HCT116 (cell line): ENCODE results near the gene C22orf39. TPM values are rescaled to one million over a fixed set of nuclear protein-coding genes. Genes with fewer than 3 reads are reported as not detected.
A peak's percentile ranks its signal among the peaks of the same experiment; 100 is the strongest.

ENCODE experiments used
- ATAC-seq: fragments of 200-7000 bp; cut with Tn5 transposase; 2 replicates; pipeline ENCODE4 v1.9.1; 2020; ENCODE audit warnings: mild to moderate bottlenecking, moderate library complexity
- BruUV-seq: library from RNA; stranded (reverse); fragments of 400-500 nt; replicated peaks from 2 replicates; lab custom pipeline; 2021; lab: Mats Ljungman, UMichigan
- CTCF ChIA-PET: fragments of 300-600 bp; sonication (Branson Sonifier 250); formaldehyde crosslinking; loops from one replicate; lab custom pipeline; 2021; ENCODE audit warnings: antibody characterized with exemption; lab: Charles Lee
- POLR2A ChIA-PET: fragments of 300-600, 350-600 bp; sonication (Branson Sonifier 250); formaldehyde crosslinking; loops from one replicate; lab custom pipeline; 2021; ENCODE audit warnings: antibody characterized with exemption; lab: Charles Lee
- RAD21 ChIA-PET, 2 experiments: fragments of 300-600 bp; sonication (Branson Sonifier 250); formaldehyde crosslinking; loops; one replicate each; lab custom pipeline; 2023; ENCODE audit warnings: low total read pairs in 2 of 2; ENCODE audit not compliant: uncharacterized antibody in 2 of 2, unreplicated experiment in 2 of 2, low non-redundant PET in 1 of 2; lab: Charles Lee
- DNase-seq: peaks from one replicate; pipeline ENCODE4 v3.0.0-alpha.2; 2010; ENCODE audit warnings: low read depth, low spot score
- H2AFZ ChIP-seq: fragments of 200-600 bp; shearing (Covaris generic), sonication (generic); 2 replicates; pipeline ENCODE4 v1.6.1; 2017; ENCODE audit warnings: low read depth, mixed run types, mixed read lengths, antibody characterized with exemption, low read length; ENCODE audit not compliant: poor library complexity, severe bottlenecking
- H3K27ac ChIP-seq: 2 replicates; pipeline ENCODE4 v1.5.1; 2012; ENCODE audit warnings: low read depth, low read length
- H3K27me3 ChIP-seq: fragments of 200-600 bp; sonication (generic); 2 replicates; pipeline ENCODE4 v1.6.1; 2016; ENCODE audit warnings: mixed run types, low read length, mixed read lengths; ENCODE audit not compliant: insufficient read depth
- H3K36me3 ChIP-seq, 2 experiments: fragments of 200-500 bp in 1 of 2; fragments of 200-600 bp in 1 of 2; sonication (Bioruptor generic) in 1 of 2; sonication (generic) in 1 of 2; 2 replicates each; pipeline versions ENCODE4 v1.5.1 to v1.6.1; 2014 to 2016; ENCODE audit warnings: low read length in 2 of 2, inconsistent platforms in 1 of 2, mixed read lengths in 1 of 2, mixed run types in 1 of 2; ENCODE audit not compliant: insufficient read depth in 2 of 2, control insufficient read depth in 1 of 2
- H3K4me1 ChIP-seq, 2 experiments: fragments of 200-600 bp in 1 of 2; sonication (generic) in 1 of 2; 2 replicates each; pipeline versions ENCODE4 v1.5.1 to v1.6.1; 2012 to 2017; ENCODE audit warnings: low read length in 2 of 2, inconsistent platforms in 1 of 2, mild to moderate bottlenecking in 1 of 2, mixed read lengths in 1 of 2, mixed run types in 1 of 2, moderate library complexity in 1 of 2; ENCODE audit not compliant: insufficient read depth in 2 of 2, control insufficient read depth in 1 of 2
- H3K4me2 ChIP-seq: fragments of 200-600 bp; sonication (generic); 2 replicates; pipeline ENCODE4 v1.6.1; 2017; ENCODE audit warnings: mixed run types, low read length, mixed read lengths
- H3K4me3 ChIP-seq, 2 experiments: fragments of 200-600 bp in 1 of 2; sonication (generic) in 1 of 2; replicated peaks in 1 of 2; 2 replicates each; pipeline ENCODE4 v1.5.1; 2011 to 2016; ENCODE audit warnings: low read length in 2 of 2, control low read depth in 1 of 2, low read depth in 1 of 2, mild to moderate bottlenecking in 1 of 2, mixed read lengths in 1 of 2, mixed run types in 1 of 2
- H3K79me2 ChIP-seq: fragments of 200-600 bp; sonication (generic); 2 replicates; pipeline ENCODE4 v1.6.1; 2017; ENCODE audit warnings: mild to moderate bottlenecking, mixed run types, low read length, moderate library complexity, mixed read lengths; ENCODE audit not compliant: insufficient read depth
- H3K9ac ChIP-seq: fragments of 200-600 bp; sonication (generic); 2 replicates; pipeline ENCODE4 v1.6.1; 2016; ENCODE audit warnings: low read length, mixed read lengths
- H3K9me2 ChIP-seq: fragments of 200-600 bp; sonication (generic), shearing (Covaris generic); 2 replicates; pipeline ENCODE4 v1.6.1; 2017; ENCODE audit warnings: mixed run types, mild to moderate bottlenecking, moderate library complexity; ENCODE audit not compliant: insufficient read depth
- H3K9me3 ChIP-seq, 2 experiments: fragments of 200-500 bp in 1 of 2; fragments of 200-600 bp in 1 of 2; sonication (Bioruptor generic) in 1 of 2; sonication (generic) in 1 of 2; 2 replicates each; pipeline ENCODE4 v1.6.1; 2014 to 2017; ENCODE audit warnings: low read length in 2 of 2, mixed read lengths in 2 of 2, inconsistent platforms in 1 of 2, low read depth in 1 of 2, mild to moderate bottlenecking in 1 of 2, mixed run types in 1 of 2, moderate library complexity in 1 of 2; ENCODE audit not compliant: control insufficient read depth in 1 of 2, insufficient read depth in 1 of 2
- H4K20me1 ChIP-seq: fragments of 200-600 bp; sonication (generic), shearing (Covaris generic); 2 replicates; pipeline ENCODE4 v1.6.1; 2017; ENCODE audit warnings: mixed run types, mild to moderate bottlenecking, moderate library complexity; ENCODE audit not compliant: insufficient read depth
- ELF1 ChIP-seq: IDR thresholded peaks from 2 replicates; pipeline ENCODE4 v1.6.1; 2012; ENCODE audit warnings: low read depth, borderline replicate concordance
- EZH2 ChIP-seq: fragments of 200-600 bp; sonication (generic); IDR thresholded peaks from 2 replicates; pipeline ENCODE4 v1.6.1; 2017; ENCODE audit warnings: antibody characterized with exemption, mixed run types
- FOSL1 ChIP-seq: IDR thresholded peaks from 2 replicates; pipeline ENCODE4 v1.6.1; 2012; ENCODE audit warnings: low read depth
- RAD21 ChIP-seq: IDR thresholded peaks from 2 replicates; pipeline ENCODE4 v1.6.1; 2012; ENCODE audit warnings: low read depth, mild to moderate bottlenecking
- SIN3A ChIP-seq: IDR thresholded peaks from 2 replicates; pipeline ENCODE4 v1.6.1; 2012; ENCODE audit warnings: low read depth
- TCF7L2 ChIP-seq: IDR thresholded peaks from 2 replicates; pipeline ENCODE4 v1.7.0; 2011; ENCODE audit warnings: borderline replicate concordance, inconsistent platforms; ENCODE audit not compliant: insufficient read depth, insufficient read length; ENCODE audit errors: extremely low read depth
- YY1 ChIP-seq: IDR thresholded peaks from 2 replicates; pipeline ENCODE4 v1.6.1; 2011; ENCODE audit warnings: low read length, low read depth, moderate library complexity, mild to moderate bottlenecking; ENCODE audit not compliant: insufficient replicate concordance; ENCODE audit errors: extremely low read depth
- ZFX ChIP-seq: fragments of 450-650 bp; IDR thresholded peaks from 2 replicates; pipeline ENCODE4 v1.6.1; 2017
- intact Hi-C: fragments of 100-400 bp; cut with micrococcal nuclease; formaldehyde crosslinking; loops from 2 replicates; pipeline ENCODE4 v1.10.0; 2022
- total RNA-seq: library from RNA; stranded (reverse); gene quantifications from one replicate; pipeline ENCODE4 v1.2.1, GENCODE V29; 2021; ENCODE audit not compliant: unreplicated experiment

C22orf39 gene
- total RNA-seq, 1 experiment from 2014 or later, result 17.7 TPM

DNA sequence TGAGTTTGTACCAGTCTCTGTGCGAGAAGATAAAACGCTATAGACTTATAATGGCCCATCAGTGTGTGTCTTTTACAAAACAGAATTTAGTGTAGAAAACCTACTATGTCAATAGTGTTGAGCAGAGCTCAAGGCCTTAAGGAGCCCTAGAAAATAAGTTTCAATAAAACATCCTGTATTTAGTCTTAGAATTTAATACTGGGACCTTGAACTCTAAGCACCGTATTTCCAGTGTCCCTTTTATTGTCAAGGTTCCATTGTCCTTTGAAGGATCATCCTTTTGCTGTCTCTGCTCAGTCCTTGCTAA is 48.8 kb upstream of the C22orf39 start:
- DNase-seq, result no peak
- Histone ChIP-seq H3K27ac (no peak overlapping the region), H3K4me1 (no peaks in the 10 kb centered on the region), H3K79me2 (peaks cover 11% of the 10 kb centered on the region; the same call in 1 of the 2 replicates), H3K4me3 (no peak overlapping the region), H3K9me3 (no peaks in the 10 kb centered on the region), H3K36me3 (peaks cover 5 to 17% of the 10 kb centered on the region in 2 experiments; a peak in 3 of 4 replicates), H3K4me2 (no peak overlapping the region), H3K27me3 (no peaks in the 10 kb centered on the region), H2AFZ (no peak overlapping the region), H4K20me1 (no peaks in the 10 kb centered on the region)
- ChIA-PET POLR2A (no interaction called here), RAD21 (no interaction called here), CTCF (interaction anchor here (1.3 to 1.5 kb wide), 2 partner anchors 134 to 234 kb away, joined by 3 to 18 read pairs; no protein-coding TSS in a partner anchor)
- BruUV-seq, result no TSS peak
- ATAC-seq, result no peak
- intact Hi-C loops, result loop anchor here (2.0 kb wide), 1 partner anchor 135 kb away; no protein-coding TSS in a partner anchor
- no peak for TF ChIP-seq TCF7L2
- TF ChIP-seq EZH2, result no peak
- no peak for TF ChIP-seq SIN3A
- no peak for TF ChIP-seq ELF1
- no peak for TF ChIP-seq FOSL1
- TF ChIP-seq RAD21, result no peak
- TF ChIP-seq, all 23 proteins: peak for 0
- Histone ChIP-seq H3K9me2 (no peaks in the 10 kb centered on the region), H3K9ac (no peak overlapping the region)

DNA sequence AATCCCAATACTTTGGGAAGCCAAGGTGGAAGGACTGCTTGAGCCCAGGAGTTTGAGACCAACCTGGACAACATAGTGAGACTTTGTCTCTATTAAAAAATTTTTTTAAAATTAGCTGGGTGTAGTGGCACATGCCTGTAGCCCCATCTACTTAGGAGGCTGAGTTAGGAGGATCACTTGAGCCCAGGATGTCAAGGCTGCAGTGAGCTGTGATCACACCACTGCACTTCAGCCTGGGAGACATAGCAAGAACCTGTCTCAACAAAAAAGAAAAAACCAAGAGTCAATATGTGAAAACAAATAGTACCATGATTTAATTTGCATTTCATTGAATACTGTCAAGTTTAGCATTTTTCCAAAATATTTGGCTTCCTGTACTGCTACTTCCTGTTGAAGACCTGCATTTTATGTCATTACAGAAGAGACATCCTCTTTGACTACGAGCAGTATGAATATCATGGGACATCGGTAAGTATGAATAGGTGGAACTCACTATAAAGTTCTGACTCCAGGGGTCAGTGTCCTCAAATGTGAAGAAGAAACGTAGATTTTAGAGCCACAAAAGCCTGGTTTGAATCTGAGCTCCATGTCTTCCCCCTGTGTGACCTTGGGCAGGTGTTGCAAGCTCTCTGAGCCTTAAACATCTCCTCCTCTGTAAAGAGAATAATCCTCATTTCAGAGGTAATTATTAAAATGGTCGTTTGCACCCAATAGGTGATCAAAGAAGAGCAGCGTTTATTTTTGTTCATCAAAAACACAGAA is 48.2 kb upstream of the C22orf39 start:
- Histone ChIP-seq H3K36me3 (peaks cover 5 to 17% of the 10 kb centered on the region in 2 experiments; a peak in 3 of 4 replicates), H3K9me2 (no peaks in the 10 kb centered on the region), H3K4me2 (no peak overlapping the region), H3K9ac (no peak overlapping the region), H3K27me3 (no peaks in the 10 kb centered on the region), H3K27ac (no peak overlapping the region), H2AFZ (no peak overlapping the region), H3K4me1 (no peaks in the 10 kb centered on the region), H3K79me2 (peaks cover 15% of the 10 kb centered on the region; the same call in 1 of the 2 replicates), H4K20me1 (no peaks in the 10 kb centered on the region), H3K4me3 (no peak overlapping the region), H3K9me3 (no peaks in the 10 kb centered on the region)
- BruUV-seq, result no TSS peak
- RAD21 ChIA-PET, result interaction anchor here in 1 of 2 experiments (1.1 kb wide), 1 partner anchor 134 kb away, joined by 3 read pairs; no protein-coding TSS in a partner anchor
- DNase-seq, result no peak
- POLR2A ChIA-PET, result no interaction called here
- TF ChIP-seq RAD21, result peak; percentile 27
- TF ChIP-seq YY1, result no peak
- TF ChIP-seq ZFX, result no peak
- ATAC-seq, result 0 out of 2 replicates have a peak, but pooled peaks have one; percentile 47
- CTCF ChIA-PET, result interaction anchor here (1.3 to 1.5 kb wide), 2 partner anchors 134 to 235 kb away, joined by 3 to 18 read pairs; no protein-coding TSS in a partner anchor
- intact Hi-C loops, result loop anchor here (2.0 kb wide), 1 partner anchor 135 kb away; no protein-coding TSS in a partner anchor
